Measurements from ENCODE around the gene ADAMTSL1.

DNA sequence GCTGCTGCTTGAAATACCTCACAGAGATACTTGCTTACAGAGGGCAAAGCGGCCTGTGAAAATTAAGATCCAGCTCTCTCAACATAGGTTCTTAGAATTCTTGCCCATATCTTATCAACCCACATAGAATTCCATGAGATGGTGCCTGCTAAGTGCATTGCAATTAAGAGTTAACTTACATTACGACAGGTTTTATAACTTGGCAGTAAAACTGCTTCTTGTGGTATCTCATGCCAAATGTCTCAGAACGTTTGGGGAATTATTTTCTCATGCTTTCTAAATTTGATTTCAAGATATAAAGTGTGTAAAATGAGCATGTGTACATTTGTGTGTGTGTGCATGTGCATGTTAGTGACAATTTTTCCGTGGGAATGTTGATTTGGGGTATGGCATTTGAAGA is 297.8 kb downstream of the ADAMTSL1 start:
- TF ChIP-seq POLR2AphosphoS5 (IDR thresholded peaks at IDR 0.05; ENCODE audit: control insufficient read depth, insufficient read depth, low read depth, low read length) (no peak), ZNF24 (IDR thresholded peaks at IDR 0.05) (no peak), THAP7 (CRISPR knock-in tag; IDR thresholded peaks at IDR 0.05) (no peak), HIVEP1 (CRISPR knock-in tag; IDR thresholded peaks at IDR 0.05) (no peak), MYBL2 (IDR thresholded peaks at IDR 0.05; ENCODE audit: low read depth) (no peak), MYBL2 (CRISPR knock-in tag; IDR thresholded peaks at IDR 0.05; ENCODE audit: borderline replicate concordance) (no peak), POLR2A (conservative IDR thresholded peaks at IDR 0.05) (no peak), ZNF121 (CRISPR knock-in tag; conservative IDR thresholded peaks at IDR 0.05) (no peak), NR2C2 (CRISPR knock-in tag; IDR thresholded peaks at IDR 0.05) (no peak), NR2C2 (tag; IDR thresholded peaks at IDR 0.05) (no peak), SRF (CRISPR knock-in tag; IDR thresholded peaks at IDR 0.05) (no peak), ZNF445 (CRISPR knock-in tag; IDR thresholded peaks at IDR 0.05; ENCODE audit: low read depth) (no peak), ZNF124 (CRISPR knock-in tag; IDR thresholded peaks at IDR 0.05) (no peak), EP300 (IDR thresholded peaks at IDR 0.05; ENCODE audit: low read length) (no peak), EZH2 (IDR thresholded peaks at IDR 0.05; ENCODE audit: borderline replicate concordance, low read depth, low read length) (no peak), CC2D1A (IDR thresholded peaks at IDR 0.05) (no peak)

Data from K562 (cell line).